ENCODE measurements around the gene GNA14.

DNA sequence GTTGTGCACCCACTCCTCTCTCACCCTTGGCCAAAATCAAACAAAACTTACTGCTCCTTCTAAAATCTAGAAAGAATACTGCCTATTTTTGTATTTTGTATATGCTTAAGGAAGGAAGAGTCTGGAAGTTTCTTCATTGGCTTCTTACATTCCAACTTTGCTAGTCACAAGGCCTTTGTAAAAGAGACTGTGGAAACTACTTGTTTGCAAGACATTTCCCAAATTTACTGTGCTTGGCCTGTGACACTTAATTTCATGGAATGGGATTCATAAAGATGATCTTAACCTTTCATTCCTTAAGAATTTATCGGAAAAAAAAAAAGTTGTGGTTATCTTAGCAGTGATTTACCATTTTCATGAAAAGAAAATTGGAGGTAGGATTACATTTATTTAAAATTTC is 261.9 kb downstream of the GNA14 start:
- no peak for TF ChIP-seq NRF1 (IDR thresholded peaks at IDR 0.05; ENCODE audit: low read depth, low read length)
- TF ChIP-seq CHD2 (IDR thresholded peaks at IDR 0.05; ENCODE audit: low read length) = no peak

Data from H1 (cell line).